Chondrocyte (in vitro differentiated cells): ENCODE measurements around the gene SEZ6. TPM values are rescaled to one million over a fixed set of nuclear protein-coding genes. Genes with fewer than 3 reads are reported as not detected.

Experiments
- DNase-seq: peaks from one replicate; pipeline ENCODE4 v3.0.0; 2021; ENCODE audit warnings: mixed read lengths, low spot score
- H3K27ac Mint-ChIP-seq: one replicate; pipeline ENCODE4 v1.8.0; 2021; ENCODE audit warnings: mild to moderate bottlenecking, moderate library complexity, mixed read lengths; ENCODE audit not compliant: unreplicated experiment
- H3K27me3 Mint-ChIP-seq: 2 replicates; pipeline ENCODE4 v1.8.0; 2021; ENCODE audit warnings: low read depth, mixed read lengths
- H3K36me3 Mint-ChIP-seq: 2 replicates; pipeline ENCODE4 v1.8.0; 2021; ENCODE audit warnings: low read depth, mixed read lengths
- H3K4me1 Mint-ChIP-seq: 2 replicates; pipeline ENCODE4 v1.8.0; 2021; ENCODE audit warnings: low read depth, mild to moderate bottlenecking, mixed read lengths
- H3K4me3 Mint-ChIP-seq: one replicate; pipeline ENCODE4 v1.8.0; 2021; ENCODE audit warnings: mild to moderate bottlenecking, moderate library complexity, mixed read lengths; ENCODE audit not compliant: unreplicated experiment
- H3K9me3 Mint-ChIP-seq: 2 replicates; pipeline ENCODE4 v1.8.0; 2021; ENCODE audit warnings: low read depth, mixed read lengths
- total RNA-seq: library from RNA; stranded (reverse); gene quantifications from 3 replicates; pipeline ENCODE4 v1.2.1, GENCODE V29; 2021
- TF ChIP-seq, protein P1 (sequence below): fragments of 200-600 bp; sonication (generic); IDR thresholded peaks from 2 replicates; pipeline ENCODE4 v1.5.0; 2021; ENCODE audit warnings: antibody characterized with exemption, mild to moderate bottlenecking, moderate library complexity

The SEZ6 gene
- total RNA-seq, 1 donor from 2014 or later = 0.35 TPM

- Mint-ChIP-seq H3K27me3 (peaks cover 25% of the 10 kb centered on the region), H3K27ac (no peak overlapping the region)
These were observed 28.7 kb upstream of the SEZ6 start for GRCh38 chr17:29034510-29034909.

GRCh38 chr17:29032857-29033197, 27.0 kb upstream of the SEZ6 start:
- no peak for DNase-seq
- H3K36me3 Mint-ChIP-seq = peaks cover 13% of the 10 kb centered on the region
- peaks cover 35% of the 10 kb centered on the region for H3K27me3 Mint-ChIP-seq
- TF ChIP-seq, protein P1, sequence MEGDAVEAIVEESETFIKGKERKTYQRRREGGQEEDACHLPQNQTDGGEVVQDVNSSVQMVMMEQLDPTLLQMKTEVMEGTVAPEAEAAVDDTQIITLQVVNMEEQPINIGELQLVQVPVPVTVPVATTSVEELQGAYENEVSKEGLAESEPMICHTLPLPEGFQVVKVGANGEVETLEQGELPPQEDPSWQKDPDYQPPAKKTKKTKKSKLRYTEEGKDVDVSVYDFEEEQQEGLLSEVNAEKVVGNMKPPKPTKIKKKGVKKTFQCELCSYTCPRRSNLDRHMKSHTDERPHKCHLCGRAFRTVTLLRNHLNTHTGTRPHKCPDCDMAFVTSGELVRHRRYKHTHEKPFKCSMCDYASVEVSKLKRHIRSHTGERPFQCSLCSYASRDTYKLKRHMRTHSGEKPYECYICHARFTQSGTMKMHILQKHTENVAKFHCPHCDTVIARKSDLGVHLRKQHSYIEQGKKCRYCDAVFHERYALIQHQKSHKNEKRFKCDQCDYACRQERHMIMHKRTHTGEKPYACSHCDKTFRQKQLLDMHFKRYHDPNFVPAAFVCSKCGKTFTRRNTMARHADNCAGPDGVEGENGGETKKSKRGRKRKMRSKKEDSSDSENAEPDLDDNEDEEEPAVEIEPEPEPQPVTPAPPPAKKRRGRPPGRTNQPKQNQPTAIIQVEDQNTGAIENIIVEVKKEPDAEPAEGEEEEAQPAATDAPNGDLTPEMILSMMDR = no peak
- H3K27ac Mint-ChIP-seq = no peak overlapping the region
- H3K4me3 Mint-ChIP-seq = no peak overlapping the region
- H3K9me3 Mint-ChIP-seq = peaks cover 17% of the 10 kb centered on the region
- peaks cover 11% of the 10 kb centered on the region for H3K4me1 Mint-ChIP-seq

More at GRCh38 chr17:29034510-29034909, 28.7 kb upstream of the SEZ6 start:
- Mint-ChIP-seq H3K4me3 (no peak overlapping the region), H3K4me1 (peaks cover 11% of the 10 kb centered on the region), H3K36me3 (peaks cover 11% of the 10 kb centered on the region), H3K9me3 (peaks cover 17% of the 10 kb centered on the region)
- TF ChIP-seq, protein P1 = no peak
- no peak for DNase-seq

DNA sequence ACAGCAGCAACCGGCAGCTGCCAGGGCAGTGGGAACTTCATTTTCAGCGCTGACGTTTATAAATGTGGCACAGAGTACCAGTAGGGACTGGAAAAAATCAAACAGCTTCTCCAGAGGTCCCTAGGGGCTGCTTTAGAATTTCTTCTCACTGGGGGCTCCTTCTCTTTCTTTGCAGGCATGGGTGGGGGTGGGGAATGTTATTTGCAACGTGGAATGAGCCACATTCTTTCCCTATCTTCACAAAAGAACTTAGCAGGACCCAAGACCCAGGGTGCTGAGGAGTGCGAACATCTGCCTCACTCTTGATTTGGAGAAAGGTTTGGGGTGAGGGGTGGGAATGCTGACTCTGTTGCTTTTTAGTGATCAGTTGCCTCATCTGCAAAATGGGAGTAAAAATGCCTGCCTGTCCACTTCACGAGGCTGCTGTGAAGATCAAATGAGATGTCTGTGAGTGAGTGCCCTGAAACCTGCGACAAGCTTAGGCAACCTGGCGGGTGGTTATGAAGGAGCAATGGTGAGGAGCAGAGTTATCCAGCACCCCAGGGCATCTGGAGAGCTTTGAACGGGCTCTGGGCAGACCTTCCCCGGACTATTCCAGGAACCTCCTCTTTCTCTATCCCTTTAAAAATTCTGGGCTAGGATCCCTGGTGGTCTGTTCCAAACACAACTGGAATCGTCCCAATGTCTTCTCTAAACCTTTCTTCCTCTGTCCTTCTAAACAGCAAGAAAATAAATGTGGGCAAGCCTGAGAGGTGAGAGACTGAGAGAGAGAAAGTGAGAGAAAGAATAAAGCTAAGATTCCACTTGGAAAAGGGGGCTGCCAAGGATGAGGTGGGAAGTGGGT, 26.4 kb upstream of the SEZ6 start:
- peaks cover 40% of the 10 kb centered on the region for H3K27me3 Mint-ChIP-seq
- H3K36me3 Mint-ChIP-seq = peaks cover 13% of the 10 kb centered on the region
- no peak overlapping the region for H3K4me3 Mint-ChIP-seq
- peaks cover 11% of the 10 kb centered on the region for H3K4me1 Mint-ChIP-seq
- peaks cover 17% of the 10 kb centered on the region for H3K9me3 Mint-ChIP-seq
- no peak for DNase-seq
- H3K27ac Mint-ChIP-seq = no peak overlapping the region
- TF ChIP-seq, protein P1 = no peak

DNA sequence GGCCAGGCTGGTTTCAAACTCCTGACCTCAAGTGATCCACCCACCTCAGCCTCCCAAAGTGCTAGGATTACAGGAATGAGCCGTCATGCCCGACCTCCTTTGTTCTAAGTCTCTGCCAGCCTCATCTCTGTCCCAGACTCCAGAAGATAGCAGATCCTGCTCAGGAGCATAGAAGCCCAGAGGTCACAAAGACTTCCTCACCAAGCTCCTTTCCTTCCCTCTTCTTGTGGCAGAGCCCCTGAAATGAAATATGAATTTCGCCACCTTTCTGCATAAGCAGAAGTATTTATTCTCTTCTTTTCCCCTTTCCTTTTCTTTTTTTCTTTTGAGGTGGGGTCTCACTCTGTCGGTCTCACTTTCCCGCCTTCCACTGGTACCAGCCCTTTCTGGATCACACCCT, 25.7 kb upstream of the SEZ6 start:
- peaks cover 17% of the 10 kb centered on the region for H3K9me3 Mint-ChIP-seq
- no peak overlapping the region for H3K4me3 Mint-ChIP-seq
- no peak for DNase-seq
- no peak overlapping the region for H3K27ac Mint-ChIP-seq
- H3K27me3 Mint-ChIP-seq = peaks cover 47% of the 10 kb centered on the region
- H3K4me1 Mint-ChIP-seq = peaks cover 11% of the 10 kb centered on the region
- TF ChIP-seq, protein P1 = no peak
- peaks cover 13% of the 10 kb centered on the region for H3K36me3 Mint-ChIP-seq

GRCh38 chr17:29024316-29024952, 18.6 kb upstream of the SEZ6 start:
- Mint-ChIP-seq H3K9me3 (no peaks in the 10 kb centered on the region), H3K36me3 (peaks cover 2% of the 10 kb centered on the region), H3K4me1 (no peaks in the 10 kb centered on the region), H3K4me3 (no peak overlapping the region), H3K27ac (no peak overlapping the region), H3K27me3 (peaks cover 65% of the 10 kb centered on the region)
- TF ChIP-seq, protein P1 = no peak
- no peak for DNase-seq
